ENCODE measurements around the gene RPTOR.
"Not testable (repeated sequence)": the region's sequence is repeated elsewhere in the genome, so short reads cannot be mapped to it uniquely, and the experiment has no call there.

Gene RPTOR

GRCh38 chr17:80805032-80805751, 260.6 kb downstream of the RPTOR start:
- DNase-seq, result no peak

- DNase-seq, result no peak
Measured at GRCh38 chr17:80807014-80807413, 262.4 kb downstream of the RPTOR start.

- no peak for DNase-seq
Measured at GRCh38 chr17:80807882-80808281, 263.2 kb downstream of the RPTOR start.

GRCh38 chr17:80811181-80812105, 266.8 kb downstream of the RPTOR start:
- no peak for DNase-seq

- DNase-seq, result no peak
Measured at GRCh38 chr17:80812362-80813088, 267.9 kb downstream of the RPTOR start.

- no peak for DNase-seq
Measured at GRCh38 chr17:80813318-80813717, 268.7 kb downstream of the RPTOR start.

- no peak for DNase-seq
Measured at GRCh38 chr17:80814491-80814890, 269.9 kb downstream of the RPTOR start.

GRCh38 chr17:80815151-80815681, 270.6 kb downstream of the RPTOR start:
- no peak for DNase-seq

GRCh38 chr17:80815718-80816117, 271.1 kb downstream of the RPTOR start:
- DNase-seq, result not testable (repeated sequence)

GRCh38 chr17:80816241-80817103, 271.8 kb downstream of the RPTOR start:
- no peak for DNase-seq

GRCh38 chr17:80817321-80817845, 272.7 kb downstream of the RPTOR start:
- no peak for DNase-seq

GRCh38 chr17:80817861-80818260, 273.2 kb downstream of the RPTOR start:
- no peak for DNase-seq

GRCh38 chr17:80818871-80819270, 274.2 kb downstream of the RPTOR start:
- DNase-seq, result no peak

- DNase-seq, result no peak
Measured at GRCh38 chr17:80819422-80820164, 275.0 kb downstream of the RPTOR start.

- no peak for DNase-seq
Measured at GRCh38 chr17:80820331-80820730, 275.7 kb downstream of the RPTOR start.

- DNase-seq, result no peak
Measured at GRCh38 chr17:80821546-80821945, 276.9 kb downstream of the RPTOR start.

GRCh38 chr17:80822021-80822699, 277.5 kb downstream of the RPTOR start:
- no peak for DNase-seq

- DNase-seq, result no peak
Measured at GRCh38 chr17:80822700-80823410, 278.2 kb downstream of the RPTOR start.

- DNase-seq, result no peak
Measured at GRCh38 chr17:80824549-80825470, 280.2 kb downstream of the RPTOR start.
